ENCODE measurements around the gene LRCOL1.

The LRCOL1 gene

GRCh38 chr12:132555686-132556085 is 54.7 kb downstream of the LRCOL1 start:
- TF ChIP-seq CTCF (IDR thresholded peaks at IDR 0.05; ENCODE audit: insufficient read depth, low read depth, low read length, missing control alignments): no peak
- DNase-seq (ENCODE audit: low read depth): no peak
- H3K4me3 ChIP-seq (ENCODE audit: low read depth, low read length): no peak overlapping the region

GRCh38 chr12:132554845-132555630 is 55.3 kb downstream of the LRCOL1 start:
- TF ChIP-seq CTCF (IDR thresholded peaks at IDR 0.05; ENCODE audit: insufficient read depth, low read depth, low read length, missing control alignments): peak; percentile 9
- H3K4me3 ChIP-seq (ENCODE audit: low read depth, low read length): no peak overlapping the region
- DNase-seq (ENCODE audit: low read depth): no peak

All from GM12865 (cell line).